H1 (cell line): ENCODE results near the gene ARID5B. TPM values are rescaled to one million over a fixed set of nuclear protein-coding genes. Genes with fewer than 3 reads are reported as not detected.

Source experiments
- CBX8 ChIP-seq: fragments of 300-800, 300-1000 bp; sonication (generic); IDR thresholded peaks from 2 replicates; pipeline ENCODE4 v1.7.1; 2016; ENCODE audit warnings: low read depth, low read length, borderline replicate concordance
- FOSL1 ChIP-seq: IDR thresholded peaks from 2 replicates; pipeline ENCODE4 v1.6.1; 2011; ENCODE audit warnings: mild to moderate bottlenecking, low read depth, low read length, moderate library complexity; ENCODE audit not compliant: insufficient read depth
- NANOG ChIP-seq: IDR thresholded peaks from 2 replicates; pipeline ENCODE4 v1.6.1; 2011; ENCODE audit warnings: low read length, low read depth, mild to moderate bottlenecking, inconsistent platforms; ENCODE audit not compliant: insufficient read depth, poor library complexity, severe bottlenecking
- SIN3A ChIP-seq, 2 experiments: IDR thresholded peaks in 1 of 2; conservative IDR thresholded peaks in 1 of 2; 2 replicates each; pipeline ENCODE4 v1.6.1; 2011 to 2012; ENCODE audit warnings: low read length in 2 of 2, improper control_type of control experiment in 1 of 2, low read depth in 1 of 2, mild to moderate bottlenecking in 1 of 2
- USF2 ChIP-seq: IDR thresholded peaks from 2 replicates; pipeline ENCODE4 v1.6.1; 2011; ENCODE audit warnings: low read length, improper control_type of control experiment
- polyA plus RNA-seq, 7 experiments: library from polyadenylated mRNA; depleted of rRNA in 3 of 7; stranded (reverse) in 5 of 7; unstranded in 2 of 7; fragments of >200 nt in 5 of 7; fragments of 200-250 nt in 2 of 7; gene quantifications; 1 replicate in 5 of 7; 2 replicates in 1 of 7; 4 replicates in 1 of 7; pipeline versions ENCODE4 v1.2.1 to v1.2.3, GENCODE V29; 2011 to 2013; ENCODE audit warnings: missing spikeins in 2 of 7, mixed read lengths in 2 of 7
- total RNA-seq: library from RNA; stranded (reverse); fragmentation: NEBNext Ultra II Directional; extraction: Animal tissue kit (Norgen Biotek cat#: 25700); gene quantifications from 2 replicates; pipeline ENCODE4 v1.2.1, GENCODE V29; 2021

The ARID5B gene
- total and polyA plus RNA-seq, 2 of the 8 experiments (the other 6 are each of a cell fraction or from before 2014, with no cell fraction given) = 0.21 to 1.1 TPM

- no peak for TF ChIP-seq SIN3A (conservative IDR thresholded peaks at IDR 0.05 in 1 of 2, IDR thresholded peaks at IDR 0.05 in 1 of 2; ENCODE audit: low read depth in 1 of 2, low read length in 2 of 2)
- TF ChIP-seq USF2 = no peak
- TF ChIP-seq NANOG = no peak
- no peak for TF ChIP-seq CBX8
- no peak for TF ChIP-seq FOSL1
Measured at GRCh38 chr10:62021978-62022802, 120.7 kb downstream of the ARID5B start (continued).
